Measurements from ENCODE around the gene FOSB.

DNA sequence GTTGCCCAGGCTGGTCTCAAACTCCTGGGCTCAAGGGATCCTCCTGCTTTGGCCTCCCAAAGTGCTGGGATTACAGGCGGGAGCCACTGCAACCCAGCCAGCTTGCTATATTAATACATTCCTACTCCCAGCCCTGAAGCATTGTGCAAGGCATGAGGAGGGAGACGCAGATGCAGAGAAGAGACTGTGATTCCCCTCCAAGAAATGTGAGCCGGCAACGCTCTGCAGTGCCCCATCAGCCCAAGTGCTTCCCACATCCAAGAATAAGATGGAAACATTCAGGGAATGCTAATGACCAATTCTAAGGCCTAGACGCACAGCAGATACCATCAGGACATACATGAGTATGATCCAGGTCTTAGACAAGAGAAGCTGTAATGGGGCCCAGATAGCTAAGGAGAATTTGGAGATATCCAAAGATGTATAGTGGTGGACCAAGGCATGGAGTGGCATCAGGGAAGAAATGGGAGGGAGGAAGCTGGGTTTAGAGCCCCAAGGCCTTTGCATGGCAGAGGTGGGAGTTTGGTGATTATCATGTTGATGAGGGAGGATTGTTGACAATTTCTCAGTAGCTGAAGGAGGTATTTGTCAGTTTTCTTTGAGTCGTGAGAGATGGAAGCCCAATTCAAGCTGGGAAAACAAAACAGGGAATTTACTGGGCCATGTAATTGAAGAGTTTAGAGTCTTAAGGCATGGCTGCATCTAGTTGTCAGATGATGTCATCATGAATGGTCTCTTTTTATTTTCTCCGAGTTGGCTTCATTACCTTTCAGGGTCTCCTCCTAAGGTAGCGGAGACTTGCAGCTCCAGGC lies 33.3 kb downstream of the FOSB start:
- TF ChIP-seq, protein P1, sequence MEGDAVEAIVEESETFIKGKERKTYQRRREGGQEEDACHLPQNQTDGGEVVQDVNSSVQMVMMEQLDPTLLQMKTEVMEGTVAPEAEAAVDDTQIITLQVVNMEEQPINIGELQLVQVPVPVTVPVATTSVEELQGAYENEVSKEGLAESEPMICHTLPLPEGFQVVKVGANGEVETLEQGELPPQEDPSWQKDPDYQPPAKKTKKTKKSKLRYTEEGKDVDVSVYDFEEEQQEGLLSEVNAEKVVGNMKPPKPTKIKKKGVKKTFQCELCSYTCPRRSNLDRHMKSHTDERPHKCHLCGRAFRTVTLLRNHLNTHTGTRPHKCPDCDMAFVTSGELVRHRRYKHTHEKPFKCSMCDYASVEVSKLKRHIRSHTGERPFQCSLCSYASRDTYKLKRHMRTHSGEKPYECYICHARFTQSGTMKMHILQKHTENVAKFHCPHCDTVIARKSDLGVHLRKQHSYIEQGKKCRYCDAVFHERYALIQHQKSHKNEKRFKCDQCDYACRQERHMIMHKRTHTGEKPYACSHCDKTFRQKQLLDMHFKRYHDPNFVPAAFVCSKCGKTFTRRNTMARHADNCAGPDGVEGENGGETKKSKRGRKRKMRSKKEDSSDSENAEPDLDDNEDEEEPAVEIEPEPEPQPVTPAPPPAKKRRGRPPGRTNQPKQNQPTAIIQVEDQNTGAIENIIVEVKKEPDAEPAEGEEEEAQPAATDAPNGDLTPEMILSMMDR (IDR thresholded peaks at IDR 0.05) = no peak
- no peak for TF ChIP-seq EP300 (IDR thresholded peaks at IDR 0.05)

All from ovary (tissue), 3 donors.